Fibroblast of villous mesenchyme (primary cell): ENCODE data around the gene HPN. TPM values are rescaled to one million over a fixed set of nuclear protein-coding genes. Genes with fewer than 3 reads are reported as not detected.

ENCODE experiments used
- DNase-seq: peaks from one replicate; pipeline ENCODE4 v3.0.0-alpha.2; 2010; ENCODE audit warnings: low read depth
- H3K4me3 ChIP-seq: 2 replicates; pipeline ENCODE4 v1.5.1; 2011; ENCODE audit warnings: low read depth, mild to moderate bottlenecking, low read length
- total RNA-seq: library from RNA; depleted of rRNA; stranded (reverse); fragments of >200 nt; gene quantifications from 2 replicates; pipeline ENCODE4 v1.2.3, GENCODE V29; 2012
- TF ChIP-seq, protein P1 (sequence below): IDR thresholded peaks from 2 replicates; pipeline ENCODE4 v1.5.1; 2012; ENCODE audit warnings: low read depth, mild to moderate bottlenecking, low read length; ENCODE audit not compliant: insufficient read depth

Gene HPN
- total RNA-seq, 1 donor: not detected

DNA sequence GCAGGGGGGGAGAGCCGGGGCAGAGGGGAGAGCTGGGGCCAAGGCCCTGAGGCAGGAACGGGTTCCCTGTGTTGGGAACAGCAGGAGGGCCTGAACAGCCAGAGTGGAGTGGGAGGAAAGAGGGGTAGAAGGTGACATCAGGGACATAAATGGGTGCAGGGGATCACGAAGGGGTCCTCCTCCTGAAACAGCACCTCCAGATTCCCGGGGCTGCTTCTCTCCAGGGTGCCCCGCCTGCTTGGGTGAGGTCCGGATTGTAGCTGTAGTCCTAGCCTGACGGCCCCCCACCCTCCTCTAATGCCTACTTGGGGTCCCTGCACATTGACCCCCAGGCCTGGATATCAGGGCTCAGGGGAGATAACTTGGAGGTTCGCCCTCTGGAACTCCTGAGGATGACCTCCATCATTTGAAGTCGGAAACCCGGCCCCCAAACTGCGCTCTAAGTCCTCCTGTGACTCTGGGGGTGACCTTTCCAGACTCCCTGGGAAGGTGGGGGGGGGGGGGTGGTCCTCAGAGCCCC, 11.7 kb upstream of the HPN start:
- no peak for DNase-seq

DNA sequence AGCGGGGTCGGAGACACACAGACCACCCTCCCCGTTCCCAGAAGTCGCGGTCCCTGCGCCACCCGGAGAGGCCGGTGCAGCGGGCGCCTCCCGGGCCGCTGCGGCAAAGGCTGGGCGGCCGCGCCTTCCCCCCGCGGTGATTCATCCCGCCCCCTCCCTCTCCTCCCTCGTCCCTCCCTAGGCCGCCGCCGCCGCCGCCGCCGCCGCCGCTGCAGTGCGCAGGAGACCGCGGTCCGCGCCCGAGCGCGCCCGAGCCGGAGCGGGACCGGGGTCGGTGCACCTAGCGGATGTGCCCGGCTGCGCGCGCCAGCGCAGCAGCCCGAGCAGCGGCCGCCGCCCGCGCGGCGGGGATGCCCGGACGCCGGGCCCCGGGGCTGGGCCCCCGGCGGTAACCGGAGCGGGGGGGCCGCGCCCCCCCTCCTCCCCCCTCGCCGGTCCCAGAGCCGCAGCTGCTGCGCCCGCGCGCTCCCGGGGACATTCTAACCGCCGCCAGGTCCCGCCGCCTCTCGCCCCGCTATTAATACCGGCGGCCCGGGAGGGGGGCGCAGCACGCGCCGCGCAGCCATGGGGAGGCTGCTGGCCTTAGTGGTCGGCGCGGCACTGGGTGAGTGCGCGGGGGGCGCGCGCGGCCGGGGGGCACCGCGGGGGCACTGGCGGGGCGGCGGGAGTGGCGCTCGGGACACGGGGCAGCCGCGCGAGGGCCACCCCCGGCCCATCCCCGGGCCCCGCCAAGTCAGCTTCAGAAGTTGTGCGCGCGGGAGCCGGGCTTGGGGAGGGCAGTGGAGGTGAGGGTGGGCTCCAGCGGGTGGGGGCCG, 11.1 kb upstream of the HPN start, which contains the start of gene SCN1B:
Gene SCN1B, plus strand, starts transcription at position 214 of the 815 bp plus-strand sequence. Its CDS starts 351 bp downstream, at position 565.
- DNase-seq: peak; percentile 72

More for the DNA sequence above, 11.7 kb upstream of the HPN start:
- TF ChIP-seq, protein P1, sequence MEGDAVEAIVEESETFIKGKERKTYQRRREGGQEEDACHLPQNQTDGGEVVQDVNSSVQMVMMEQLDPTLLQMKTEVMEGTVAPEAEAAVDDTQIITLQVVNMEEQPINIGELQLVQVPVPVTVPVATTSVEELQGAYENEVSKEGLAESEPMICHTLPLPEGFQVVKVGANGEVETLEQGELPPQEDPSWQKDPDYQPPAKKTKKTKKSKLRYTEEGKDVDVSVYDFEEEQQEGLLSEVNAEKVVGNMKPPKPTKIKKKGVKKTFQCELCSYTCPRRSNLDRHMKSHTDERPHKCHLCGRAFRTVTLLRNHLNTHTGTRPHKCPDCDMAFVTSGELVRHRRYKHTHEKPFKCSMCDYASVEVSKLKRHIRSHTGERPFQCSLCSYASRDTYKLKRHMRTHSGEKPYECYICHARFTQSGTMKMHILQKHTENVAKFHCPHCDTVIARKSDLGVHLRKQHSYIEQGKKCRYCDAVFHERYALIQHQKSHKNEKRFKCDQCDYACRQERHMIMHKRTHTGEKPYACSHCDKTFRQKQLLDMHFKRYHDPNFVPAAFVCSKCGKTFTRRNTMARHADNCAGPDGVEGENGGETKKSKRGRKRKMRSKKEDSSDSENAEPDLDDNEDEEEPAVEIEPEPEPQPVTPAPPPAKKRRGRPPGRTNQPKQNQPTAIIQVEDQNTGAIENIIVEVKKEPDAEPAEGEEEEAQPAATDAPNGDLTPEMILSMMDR: no peak
- peak overlapping the region; percentile 45 for H3K4me3 ChIP-seq

DNA sequence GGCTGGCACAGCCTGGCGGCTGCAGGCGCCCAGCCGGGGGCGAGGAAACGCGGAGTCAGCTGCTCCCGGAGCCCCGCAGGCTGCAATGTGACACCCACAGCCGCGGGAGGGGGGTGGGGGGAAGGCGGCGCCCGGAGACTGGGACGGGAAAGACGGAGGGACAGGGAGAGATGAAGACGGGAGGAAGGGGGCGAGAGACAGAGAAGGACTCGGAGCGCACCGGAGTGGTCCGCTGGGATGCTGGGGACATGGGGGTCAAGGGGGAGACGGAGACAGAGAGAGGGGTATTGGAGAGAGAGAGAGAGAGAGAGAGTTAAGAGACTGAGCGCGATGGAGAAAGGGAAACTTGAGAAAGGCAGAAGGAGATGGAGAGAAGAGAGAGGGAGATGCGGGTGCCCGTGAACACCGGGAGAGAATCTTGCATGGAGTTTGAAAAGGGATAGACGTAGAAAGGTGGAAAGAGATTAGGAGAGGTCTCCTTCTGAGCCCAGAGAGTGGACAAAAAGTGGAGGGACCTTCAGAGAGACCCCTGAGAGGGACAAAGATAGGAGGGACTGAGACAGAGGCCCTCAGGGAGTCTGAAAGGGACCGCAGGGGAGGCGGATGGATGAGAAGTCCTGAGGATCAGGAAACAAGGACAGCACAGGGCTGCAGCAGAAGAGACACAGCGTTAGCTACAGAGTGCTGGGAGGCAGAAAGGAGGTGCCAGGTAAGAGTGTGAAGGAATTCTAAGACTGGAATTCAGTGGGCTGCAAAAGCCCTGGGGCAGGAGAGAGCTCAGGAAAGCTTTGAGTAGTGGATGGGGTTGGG, 10.2 kb upstream of the HPN start:
- TF ChIP-seq, protein P1: no peak
- H3K4me3 ChIP-seq: peak overlapping the region; percentile 61
- DNase-seq: peak; percentile 34

More for the DNA sequence above, 11.1 kb upstream of the HPN start, which contains the start of gene SCN1B:
- peak within 1 kb of the TSS; percentile 61 for H3K4me3 ChIP-seq
- TF ChIP-seq, protein P1: no peak

DNA sequence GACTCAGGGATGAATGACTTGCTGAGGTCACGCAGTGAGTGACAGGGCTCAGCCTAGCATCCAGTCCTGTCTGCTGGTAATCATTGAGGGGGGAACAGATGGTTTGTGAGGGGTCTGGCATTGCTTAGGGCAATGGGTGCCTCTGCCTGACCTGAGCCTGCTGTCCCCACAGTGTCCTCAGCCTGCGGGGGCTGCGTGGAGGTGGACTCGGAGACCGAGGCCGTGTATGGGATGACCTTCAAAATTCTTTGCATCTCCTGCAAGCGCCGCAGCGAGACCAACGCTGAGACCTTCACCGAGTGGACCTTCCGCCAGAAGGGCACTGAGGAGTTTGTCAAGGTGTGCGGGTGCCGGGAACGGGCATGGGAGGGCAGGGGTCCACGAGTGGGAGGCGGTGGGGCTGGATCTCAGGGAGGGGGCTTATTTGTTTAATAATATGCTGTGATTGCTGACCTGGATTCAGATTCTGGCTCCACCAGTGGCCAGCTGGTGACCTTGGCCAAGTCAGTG, 9.1 kb upstream of the HPN start:
- DNase-seq: no peak
- TF ChIP-seq, protein P1: no peak
- no peak overlapping the region for H3K4me3 ChIP-seq

DNA sequence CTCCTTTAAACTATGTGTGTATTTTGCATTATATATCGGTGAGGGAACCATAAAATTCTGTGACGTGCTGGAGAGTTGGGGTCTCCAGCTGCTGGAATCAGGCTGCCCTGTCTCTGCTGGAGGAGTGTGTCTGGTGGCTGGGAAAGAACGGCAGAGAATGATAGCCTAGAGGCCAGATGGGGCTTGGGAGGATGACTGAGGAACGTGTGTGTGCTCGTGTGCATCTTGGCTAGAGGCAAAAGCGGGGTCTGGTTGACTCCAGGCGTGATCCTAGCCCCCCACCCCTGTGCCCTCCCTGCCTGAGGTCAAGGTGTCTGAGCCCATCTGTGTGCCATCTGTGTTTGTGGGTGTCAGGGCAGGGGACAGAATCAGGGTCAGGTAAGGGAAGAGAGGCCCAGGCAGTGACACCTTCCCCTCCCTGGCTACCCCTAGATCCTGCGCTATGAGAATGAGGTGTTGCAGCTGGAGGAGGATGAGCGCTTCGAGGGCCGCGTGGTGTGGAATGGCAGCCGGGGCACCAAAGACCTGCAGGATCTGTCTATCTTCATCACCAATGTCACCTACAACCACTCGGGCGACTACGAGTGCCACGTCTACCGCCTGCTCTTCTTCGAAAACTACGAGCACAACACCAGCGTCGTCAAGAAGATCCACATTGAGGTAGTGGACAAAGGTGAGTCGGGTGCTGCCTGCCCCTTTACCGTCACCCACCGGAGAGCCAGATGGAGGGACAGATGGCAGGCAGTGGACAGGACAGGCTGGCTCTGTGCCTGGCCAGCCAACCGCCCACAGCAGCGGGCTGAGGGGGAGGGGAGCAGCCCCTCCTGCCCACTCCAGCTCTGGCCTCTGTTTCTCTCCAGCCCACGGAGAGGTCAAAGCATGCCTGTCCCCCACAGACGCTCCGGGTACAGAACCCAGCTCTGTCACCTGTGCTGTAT, 8.2 kb upstream of the HPN start:
- DNase-seq: no peak
- TF ChIP-seq, protein P1: no peak
- H3K4me3 ChIP-seq: no peak overlapping the region
